ENCODE data around the gene RNF169.

The RNF169 gene, protein sequence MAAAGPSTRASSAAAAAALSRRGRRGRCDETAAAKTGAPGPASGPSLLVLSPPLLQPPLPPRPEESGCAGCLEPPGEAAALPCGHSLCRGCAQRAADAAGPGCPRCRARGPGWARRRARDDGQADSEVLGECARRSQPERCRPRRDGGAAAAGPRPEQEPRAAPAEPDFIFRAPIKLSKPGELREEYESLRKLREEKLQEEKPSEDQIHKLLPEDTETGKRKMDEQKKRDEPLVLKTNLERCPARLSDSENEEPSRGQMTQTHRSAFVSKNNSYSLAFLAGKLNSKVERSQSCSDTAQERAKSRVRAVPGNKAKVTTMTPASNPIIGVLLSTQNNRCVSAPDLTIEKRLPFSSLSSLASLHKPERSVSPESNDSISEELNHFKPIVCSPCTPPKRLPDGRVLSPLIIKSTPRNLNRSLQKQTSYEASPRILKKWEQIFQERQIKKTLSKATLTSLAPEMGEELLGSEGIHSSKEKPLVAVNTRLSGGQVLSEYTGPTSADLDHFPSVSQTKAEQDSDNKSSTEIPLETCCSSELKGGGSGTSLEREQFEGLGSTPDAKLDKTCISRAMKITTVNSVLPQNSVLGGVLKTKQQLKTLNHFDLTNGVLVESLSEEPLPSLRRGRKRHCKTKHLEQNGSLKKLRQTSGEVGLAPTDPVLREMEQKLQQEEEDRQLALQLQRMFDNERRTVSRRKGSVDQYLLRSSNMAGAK

DNA sequence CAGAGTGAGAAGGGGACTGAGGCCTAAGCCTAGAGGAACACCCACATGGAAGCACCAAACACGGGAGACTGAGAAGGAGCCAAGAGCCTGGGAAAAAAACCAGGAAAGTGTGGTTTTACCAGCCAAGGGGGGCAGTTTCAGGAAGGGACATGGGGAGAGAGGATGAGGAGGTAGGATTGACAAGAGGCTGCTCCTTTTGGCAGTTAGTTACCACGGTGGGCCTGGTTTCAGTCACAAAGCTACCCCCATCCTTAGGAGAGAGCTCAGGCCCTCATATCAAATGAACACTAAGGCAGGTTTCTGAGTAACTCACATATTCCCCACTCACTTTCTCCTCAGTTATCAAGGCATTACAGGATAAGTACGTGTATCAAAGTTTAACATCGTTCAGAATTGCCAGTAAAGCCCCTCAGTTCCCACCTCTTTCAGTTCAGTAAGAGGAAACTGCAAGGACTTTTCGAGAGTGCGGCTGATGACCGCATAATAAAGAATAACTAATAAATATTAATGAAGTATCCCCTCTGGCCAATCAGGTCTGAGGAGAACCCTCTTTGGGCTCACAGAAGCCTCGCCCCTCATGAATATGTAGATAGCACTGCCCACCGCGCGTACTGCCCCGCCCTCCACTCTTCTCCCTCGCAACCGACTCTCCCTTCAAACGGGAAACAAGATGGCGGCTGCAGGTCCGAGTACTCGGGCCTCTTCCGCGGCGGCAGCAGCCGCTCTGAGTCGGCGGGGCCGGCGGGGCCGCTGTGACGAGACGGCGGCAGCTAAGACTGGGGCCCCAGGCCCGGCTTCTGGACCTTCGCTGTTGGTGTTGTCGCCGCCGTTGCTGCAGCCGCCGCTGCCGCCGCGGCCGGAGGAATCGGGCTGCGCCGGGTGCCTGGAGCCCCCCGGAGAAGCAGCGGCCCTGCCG lies at the start of gene RNF169:
RNF169 (plus strand) TSS at position 639 of the 916 bp plus-strand sequence; CDS start at position 671, 32 bp downstream.
- DNase-seq (ENCODE audit: low read depth in 2 of 2), result peak; percentile 74 to 87

GRCh38 chr11:74699615-74700396 lies 48.8 kb upstream of the RNF169 start:
- DNase-seq (ENCODE audit: low read depth in 2 of 2), result no peak

- DNase-seq (ENCODE audit: low read depth in 2 of 2), result no peak
These were observed 47.3 kb upstream of the RNF169 start for GRCh38 chr11:74701351-74701750.

DNA sequence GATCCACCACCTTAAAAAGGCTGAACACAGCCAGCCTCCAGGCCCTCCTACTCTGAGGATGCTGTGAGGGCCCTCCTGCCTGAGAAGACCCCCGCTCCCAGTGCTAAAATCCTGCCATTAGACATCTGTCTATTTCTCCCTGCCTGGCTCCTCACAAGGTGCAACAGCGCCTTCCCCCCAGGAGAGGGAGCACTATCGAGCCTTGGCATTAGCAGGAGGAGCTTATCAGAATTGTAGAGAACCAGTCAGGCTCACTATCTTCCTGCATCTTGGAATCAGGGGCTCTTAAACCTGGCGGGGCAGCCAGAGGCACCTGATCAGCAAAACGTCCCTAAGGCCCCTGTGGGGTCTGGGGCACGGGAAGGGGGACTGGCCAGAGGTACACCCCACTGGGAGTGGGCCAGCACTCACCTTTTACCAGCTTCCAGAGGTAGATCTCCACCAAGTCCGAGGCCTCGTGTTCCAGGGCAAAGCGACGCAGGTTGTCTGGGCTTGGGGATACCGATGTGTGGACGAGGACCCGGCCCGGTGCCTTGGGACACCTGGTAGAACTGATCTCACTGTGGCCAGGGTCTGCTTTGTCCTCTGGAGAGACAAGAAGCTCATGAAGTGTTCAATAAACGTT lies 46.2 kb upstream of the RNF169 start:
- DNase-seq (ENCODE audit: low read depth in 2 of 2), result peak; percentile 22 to 51

DNA sequence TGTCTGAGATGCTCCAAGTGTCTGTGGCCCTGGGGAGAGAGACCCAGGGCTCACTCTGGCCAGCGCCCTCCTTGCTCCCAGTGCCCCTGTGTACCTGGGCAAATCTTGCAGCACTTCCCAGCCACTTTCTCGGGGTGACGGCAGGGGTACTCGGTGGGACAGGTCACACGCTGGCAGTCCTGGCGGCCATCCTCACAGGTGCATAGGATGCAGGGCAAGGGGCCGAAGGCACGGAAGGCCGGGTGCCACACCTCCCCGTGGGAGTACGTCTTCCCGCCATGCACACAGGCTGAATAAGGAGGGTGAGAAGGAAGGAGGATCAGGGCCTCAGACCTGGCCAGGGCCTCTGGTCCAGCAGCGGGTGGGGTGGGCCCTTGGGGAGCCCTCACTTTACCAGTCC lies 45.4 kb upstream of the RNF169 start:
- DNase-seq (ENCODE audit: low read depth in 2 of 2), result no peak

DNA sequence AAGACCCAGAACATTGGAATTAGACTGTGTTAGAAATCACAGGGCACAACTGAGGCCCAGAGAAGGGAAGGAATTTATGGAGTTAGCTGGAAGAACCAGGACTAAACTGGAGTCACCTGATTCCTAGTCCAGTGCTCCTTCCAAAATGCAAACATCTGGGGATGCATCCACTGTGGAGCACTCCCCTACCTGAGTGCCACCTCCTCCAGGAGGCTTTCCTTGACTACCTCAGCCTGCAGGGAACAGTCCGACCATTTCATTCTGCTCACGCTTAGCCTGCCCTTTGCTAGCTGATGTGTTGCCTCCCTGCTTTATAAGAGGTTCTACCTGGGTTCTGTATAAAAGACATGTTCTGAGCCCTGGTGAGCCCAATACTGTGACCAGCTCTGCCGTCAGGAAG lies 41.5 kb upstream of the RNF169 start:
- DNase-seq (ENCODE audit: low read depth in 2 of 2), result no peak

DNA sequence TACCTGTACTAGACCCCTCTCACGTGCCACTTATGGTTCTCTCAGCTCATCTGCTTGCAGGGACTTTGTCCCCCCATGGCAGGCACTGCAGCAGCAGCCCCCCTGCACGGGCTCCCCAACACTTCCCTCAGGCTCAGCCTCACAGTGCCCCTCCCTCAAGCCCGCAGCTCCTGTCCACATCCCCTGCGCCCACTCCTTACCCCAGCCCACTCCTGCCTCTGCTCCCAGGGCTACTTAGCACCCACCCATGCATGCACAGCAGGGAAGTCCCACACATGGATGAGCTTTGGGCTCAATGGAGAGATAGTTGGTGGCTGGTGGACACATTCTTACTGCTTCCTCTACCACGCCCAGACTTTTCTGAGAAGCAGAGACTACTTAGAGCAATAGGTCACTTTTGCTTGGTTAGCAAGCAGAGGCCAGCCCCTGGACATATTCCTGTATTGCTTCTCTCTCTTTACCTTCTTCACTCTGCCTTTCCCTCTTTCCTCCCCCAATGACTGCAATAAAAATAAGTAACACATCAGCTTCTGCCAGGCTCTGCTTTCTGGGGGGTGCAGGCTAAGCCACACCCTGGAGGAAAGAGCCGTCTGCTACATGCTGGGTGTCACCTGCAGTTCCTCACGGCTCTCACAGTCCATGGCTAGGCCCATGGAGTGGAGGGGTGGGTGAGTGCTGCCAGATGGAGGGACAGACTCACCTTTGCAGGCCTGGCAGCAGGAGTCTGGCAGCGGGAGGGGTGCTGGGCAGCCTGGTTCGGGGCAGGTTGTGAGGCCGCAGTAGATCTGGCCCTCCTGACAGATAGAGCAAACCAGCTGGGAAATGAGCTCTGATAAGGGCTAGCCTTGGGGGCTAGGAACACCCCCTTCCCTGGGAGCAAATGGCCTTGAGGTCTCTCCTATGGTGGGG lies 40.8 kb upstream of the RNF169 start:
- DNase-seq (ENCODE audit: low read depth in 2 of 2), result no peak

DNA sequence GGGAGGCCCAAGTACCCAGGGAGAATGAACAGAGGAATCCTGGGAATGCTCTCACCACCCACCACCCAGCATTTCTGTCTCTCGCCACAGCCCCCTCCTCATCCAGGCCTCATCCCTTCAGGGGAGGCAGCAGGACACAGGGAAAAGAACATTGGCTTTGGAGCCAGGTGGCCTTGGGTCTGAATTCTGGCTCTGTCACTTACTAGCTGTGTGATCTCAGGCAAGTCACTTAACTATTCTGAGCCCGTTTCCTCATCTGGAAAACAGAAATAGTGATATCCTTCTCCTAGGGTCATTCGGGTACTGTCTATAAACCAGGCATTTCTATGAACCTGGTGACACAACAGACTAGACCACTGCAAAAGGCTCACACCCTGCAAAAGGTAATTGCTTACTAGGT lies 39.5 kb upstream of the RNF169 start:
- no peak for DNase-seq (ENCODE audit: low read depth in 2 of 2)

DNA sequence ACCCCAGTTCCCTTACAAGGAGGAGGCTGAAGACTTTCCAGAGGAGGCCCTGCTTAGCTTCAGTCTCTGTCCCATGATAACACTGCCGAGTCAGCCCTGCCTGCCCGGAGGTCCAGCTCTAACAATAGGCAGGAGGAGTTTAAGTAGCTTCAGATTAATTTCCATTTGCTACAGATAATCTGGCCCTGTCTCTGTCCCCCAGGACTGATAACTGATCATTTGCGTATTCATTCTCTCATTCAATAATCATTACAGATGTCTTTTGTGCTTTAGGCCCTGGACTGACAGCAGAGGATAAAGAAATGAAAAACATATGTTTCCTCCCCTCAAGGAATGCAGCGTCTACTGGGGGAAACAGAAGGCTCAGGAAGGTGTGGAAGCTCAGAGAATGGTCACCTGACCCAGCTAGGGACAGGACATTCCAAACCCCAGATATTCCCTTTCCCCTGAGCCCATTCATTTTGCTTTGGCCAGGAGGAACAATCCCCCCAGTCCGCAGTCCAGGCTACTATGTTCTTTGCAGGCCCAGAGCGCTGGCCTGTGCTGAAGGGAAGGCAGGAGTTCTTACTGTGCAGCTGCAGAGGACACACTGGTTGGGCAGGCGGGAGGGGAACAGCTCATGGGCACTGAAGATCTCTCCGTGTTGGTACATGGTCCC lies 38.2 kb upstream of the RNF169 start:
- DNase-seq (ENCODE audit: low read depth in 2 of 2), result no peak

- DNase-seq (ENCODE audit: low read depth in 2 of 2), result no peak
These were observed 35.0 kb upstream of the RNF169 start for GRCh38 chr11:74713686-74714085.

DNA sequence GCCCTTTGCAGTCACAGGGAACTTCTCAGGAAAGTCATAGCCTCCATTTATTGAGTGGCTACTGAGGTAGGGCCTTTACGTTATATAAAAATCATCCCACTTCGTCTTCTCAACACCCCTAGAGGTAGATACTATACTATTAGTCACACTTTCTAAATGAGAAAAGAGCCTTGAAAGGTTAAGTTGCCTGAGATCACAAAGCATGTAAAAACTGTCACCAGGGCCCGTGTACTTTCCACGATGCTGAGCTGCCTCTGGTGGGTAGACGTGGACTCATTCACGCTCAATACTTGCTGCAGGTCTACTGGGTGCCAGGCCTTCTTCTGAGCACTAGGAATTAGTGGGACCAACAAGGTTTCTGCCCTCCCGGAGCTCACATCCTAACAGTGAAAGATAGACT lies 33.7 kb upstream of the RNF169 start:
- DNase-seq (ENCODE audit: low read depth in 2 of 2), result no peak

GRCh38 chr11:74717221-74717969 lies 31.3 kb upstream of the RNF169 start:
- no peak for DNase-seq (ENCODE audit: low read depth in 2 of 2)

- no peak for DNase-seq (ENCODE audit: low read depth in 2 of 2)
These were observed 29.6 kb upstream of the RNF169 start for GRCh38 chr11:74719011-74719410.

DNA sequence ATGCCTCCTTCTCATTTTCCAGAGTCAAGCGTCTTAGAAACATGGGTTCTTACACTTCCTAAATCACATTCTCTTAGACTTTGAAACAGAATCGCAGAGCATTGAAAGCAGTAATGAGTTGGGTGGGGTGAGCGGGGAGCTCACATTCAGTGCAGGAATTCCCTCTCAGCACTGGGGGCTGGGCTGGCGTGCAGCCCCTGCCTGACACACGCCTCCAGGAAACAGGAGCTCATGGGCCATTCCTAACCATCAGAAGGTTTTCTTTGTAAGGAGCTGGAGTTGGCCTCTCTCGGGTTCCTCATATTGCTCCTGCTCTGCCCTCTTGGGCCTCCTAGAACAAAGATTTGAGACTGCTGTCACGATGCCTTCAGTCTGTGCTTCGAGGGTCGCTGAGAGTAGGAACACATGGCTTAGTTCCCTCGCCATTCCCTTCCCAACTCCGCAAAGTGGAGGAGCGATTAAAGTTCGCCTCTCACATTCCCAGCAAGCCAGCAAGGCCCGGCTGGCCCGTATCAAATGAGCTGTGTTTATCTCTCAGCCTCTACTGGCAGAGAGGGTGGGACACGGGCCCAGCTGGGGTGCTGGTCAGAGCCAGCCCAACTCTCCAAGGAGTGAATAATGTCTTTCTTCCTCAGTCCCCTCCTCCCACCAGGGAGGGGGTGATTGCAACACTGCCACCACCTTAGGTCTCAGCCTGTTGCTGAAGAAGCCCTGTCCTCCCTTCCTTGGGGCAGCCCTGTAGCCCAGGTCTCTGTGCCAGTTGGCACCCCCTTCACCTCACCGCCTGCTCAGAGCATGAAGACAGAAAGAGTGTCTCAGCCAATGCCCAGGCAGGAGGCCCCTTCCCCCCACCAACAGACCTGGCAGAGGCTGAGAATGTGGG lies 27.8 kb upstream of the RNF169 start:
- DNase-seq (ENCODE audit: low read depth in 2 of 2), result no peak

- no peak for DNase-seq (ENCODE audit: low read depth in 2 of 2)
These were observed 27.2 kb upstream of the RNF169 start for GRCh38 chr11:74721479-74721835.

DNA sequence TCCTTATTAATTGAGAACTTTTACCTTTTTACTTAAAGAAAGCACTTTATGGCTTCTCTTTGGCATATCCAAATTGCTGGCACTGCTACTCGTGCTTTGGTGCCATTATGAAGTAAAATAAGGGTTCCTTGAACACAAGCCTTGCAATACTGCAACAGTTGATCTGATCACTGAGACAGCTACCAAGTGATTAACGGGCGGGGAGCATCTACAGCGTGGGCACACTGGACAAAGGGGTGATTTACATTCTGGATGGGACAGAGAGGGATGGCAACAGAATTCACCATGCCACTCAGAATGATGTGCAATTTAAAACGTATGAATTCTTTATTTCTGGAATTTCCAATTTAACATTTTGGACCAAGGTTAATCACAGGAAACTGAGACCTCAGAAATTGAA lies 25.1 kb upstream of the RNF169 start:
- DNase-seq (ENCODE audit: low read depth in 2 of 2), result no peak

GRCh38 chr11:74725701-74726100 lies 22.9 kb upstream of the RNF169 start:
- DNase-seq (ENCODE audit: low read depth in 2 of 2), result no peak
